ENCODE data around the gene TCF12. TPM values are rescaled to one million over a fixed set of nuclear protein-coding genes. Genes with fewer than 3 reads are reported as not detected.

The TCF12 gene
- 189 and 287 TPM in 2 replicates for total RNA-seq (2014; rRNA removed; shearing (Covaris generic); ENCODE audit: low replicate concordance)

DNA sequence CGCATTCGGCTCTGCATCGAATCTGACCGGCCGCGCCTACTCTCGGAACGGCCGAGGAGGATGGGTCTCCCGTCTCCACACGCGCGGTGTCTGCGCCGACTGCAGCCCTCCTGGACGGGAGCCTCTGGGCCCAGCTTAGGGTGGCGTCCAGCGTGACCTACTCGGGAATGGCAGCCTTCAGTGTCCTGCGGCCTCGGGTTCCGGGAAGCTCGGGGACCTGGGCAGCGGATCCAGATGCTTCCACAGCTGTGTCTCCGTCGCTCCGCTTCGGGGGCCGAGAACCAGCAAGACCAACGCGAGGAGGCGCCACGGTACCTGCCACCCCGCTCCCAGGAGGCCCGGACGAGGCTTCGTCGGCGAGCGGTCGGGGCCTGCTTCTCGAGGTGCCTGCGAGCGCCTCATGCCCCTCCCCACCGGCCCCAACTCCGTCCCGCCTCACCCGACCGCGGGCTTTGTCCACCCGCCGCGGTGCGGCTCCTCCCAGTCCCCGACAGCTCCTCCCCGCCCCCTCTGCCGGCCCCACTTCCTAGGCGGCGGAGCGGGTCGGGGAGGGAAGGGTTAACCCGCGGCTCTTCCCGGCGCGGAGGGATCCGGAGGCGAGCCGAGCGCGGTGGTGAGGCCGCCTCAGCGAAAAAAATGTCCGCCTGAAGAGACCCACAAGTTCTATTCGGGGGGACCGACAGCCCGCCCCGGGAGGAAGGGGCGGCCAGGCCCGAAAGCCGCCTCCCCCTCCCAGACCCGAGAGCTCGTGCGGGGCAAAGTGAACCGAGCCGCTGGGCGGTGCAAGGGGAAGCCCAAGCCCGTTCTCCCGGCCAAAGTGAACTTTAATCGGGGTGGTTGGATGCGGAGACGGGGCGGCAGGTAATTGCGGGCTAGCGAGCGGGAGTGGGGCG is at the start of gene TCF12:
Gene TCF12, plus strand, starts transcription at position 599 of the 893 bp plus-strand sequence. CDS start 1,270 bp downstream, outside the sequence.
- DNase-seq: peak; percentile 98
- Histone ChIP-seq H2AFZ (ENCODE audit: low read length) (peak within 1 kb of the TSS; percentile 88), H4K20me1 (ENCODE audit: insufficient read depth, low read depth, low read length) (no peaks in the 10 kb centered on the region), H3K9me2 (replicated peaks; ENCODE audit: insufficient read depth, low read length) (no peaks in the 10 kb centered on the region), H3K27me3 (ENCODE audit: low read length) (no peaks in the 10 kb centered on the region), H3K4me3 (ENCODE audit: low read length) (peak within 1 kb of the TSS; percentile 87), H3K9me3 (ENCODE audit: low read length) (no peaks in the 10 kb centered on the region), H3K27ac (ENCODE audit: low read length) (peak within 1 kb of the TSS; percentile 64), H3K9ac (ENCODE audit: low read length) (peak within 1 kb of the TSS; percentile 94), H3K4me1 (ENCODE audit: low read length) (peaks cover 37% of the 10 kb centered on the region), H3K79me2 (ENCODE audit: low read length) (peaks cover 43% of the 10 kb centered on the region), H3K36me3 (ENCODE audit: insufficient read depth, low read length) (peaks cover 13% of the 10 kb centered on the region), H3K4me2 (ENCODE audit: low read depth, low read length, poor library complexity, severe bottlenecking) (peak within 1 kb of the TSS; percentile 82)

DNA sequence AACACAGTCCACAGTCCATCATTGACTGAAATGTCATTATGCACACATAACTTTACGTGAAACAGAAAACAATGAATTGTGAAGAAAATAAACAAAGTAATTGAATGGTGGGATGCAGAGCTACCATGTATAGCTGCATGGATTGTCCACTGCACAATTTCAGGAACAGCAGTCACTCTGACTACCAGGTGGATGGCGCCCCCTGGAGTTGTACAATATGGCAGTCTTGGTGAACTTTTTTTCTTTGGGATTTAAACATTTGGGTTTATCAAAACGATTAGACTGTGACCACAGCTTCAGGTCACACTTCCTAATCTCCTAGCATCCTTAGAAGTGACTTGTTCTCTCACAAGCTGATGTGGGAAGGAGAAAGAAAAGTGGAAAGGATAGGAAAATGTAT is 48.9 kb upstream of the TCF12 start:
- no peak overlapping the region for H3K4me2 ChIP-seq (ENCODE audit: low read depth, low read length, poor library complexity, severe bottlenecking)
- H3K79me2 ChIP-seq (ENCODE audit: low read length): no peaks in the 10 kb centered on the region

DNA sequence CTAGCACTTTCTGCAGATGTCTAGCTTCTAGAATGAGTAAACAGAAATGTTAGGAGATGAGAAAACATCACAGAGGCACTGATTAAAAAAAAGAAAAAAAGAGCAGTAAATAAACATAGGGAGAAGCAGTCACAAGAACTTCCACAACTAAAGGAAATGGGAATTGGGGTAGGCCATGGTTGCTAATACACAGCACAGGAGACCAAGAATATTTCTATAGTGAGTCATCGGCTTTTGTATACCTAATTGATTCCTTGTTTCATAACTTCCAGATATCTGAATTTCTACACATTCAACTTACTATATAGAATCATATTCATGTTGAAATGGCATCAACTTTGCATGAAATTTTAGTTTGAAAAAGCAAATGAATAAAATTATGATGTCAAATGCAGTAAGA is 47.3 kb upstream of the TCF12 start:
- Histone ChIP-seq H3K9me3 (ENCODE audit: low read length) (no peaks in the 10 kb centered on the region), H3K27ac (ENCODE audit: low read length) (no peak overlapping the region), H3K4me3 (ENCODE audit: low read length) (no peak overlapping the region), H3K79me2 (ENCODE audit: low read length) (no peaks in the 10 kb centered on the region), H3K27me3 (ENCODE audit: low read length) (no peaks in the 10 kb centered on the region), H4K20me1 (ENCODE audit: insufficient read depth, low read depth, low read length) (no peaks in the 10 kb centered on the region), H3K9ac (ENCODE audit: low read length) (no peak overlapping the region), H2AFZ (ENCODE audit: low read length) (no peak overlapping the region), H3K36me3 (ENCODE audit: insufficient read depth, low read length) (no peaks in the 10 kb centered on the region), H3K4me2 (ENCODE audit: low read depth, low read length, poor library complexity, severe bottlenecking) (no peak overlapping the region), H3K4me1 (ENCODE audit: low read length) (peaks cover 32% of the 10 kb centered on the region), H3K9me2 (replicated peaks; ENCODE audit: insufficient read depth, low read length) (no peaks in the 10 kb centered on the region)
- DNase-seq: no peak

More for the DNA sequence above, 48.9 kb upstream of the TCF12 start:
- DNase-seq: peak; percentile 73
- no peaks in the 10 kb centered on the region for H3K9me2 ChIP-seq (replicated peaks; ENCODE audit: insufficient read depth, low read length)
- H3K4me3 ChIP-seq (ENCODE audit: low read length): no peak overlapping the region
- no peak overlapping the region for H2AFZ ChIP-seq (ENCODE audit: low read length)
- H3K9me3 ChIP-seq (ENCODE audit: low read length): no peaks in the 10 kb centered on the region
- no peaks in the 10 kb centered on the region for H3K36me3 ChIP-seq (ENCODE audit: insufficient read depth, low read length)
- no peaks in the 10 kb centered on the region for H4K20me1 ChIP-seq (ENCODE audit: insufficient read depth, low read depth, low read length)
- H3K4me1 ChIP-seq (ENCODE audit: low read length): peaks cover 32% of the 10 kb centered on the region
- no peaks in the 10 kb centered on the region for H3K27me3 ChIP-seq (ENCODE audit: low read length)
- no peak overlapping the region for H3K27ac ChIP-seq (ENCODE audit: low read length)
- H3K9ac ChIP-seq (ENCODE audit: low read length): no peak overlapping the region

DNA sequence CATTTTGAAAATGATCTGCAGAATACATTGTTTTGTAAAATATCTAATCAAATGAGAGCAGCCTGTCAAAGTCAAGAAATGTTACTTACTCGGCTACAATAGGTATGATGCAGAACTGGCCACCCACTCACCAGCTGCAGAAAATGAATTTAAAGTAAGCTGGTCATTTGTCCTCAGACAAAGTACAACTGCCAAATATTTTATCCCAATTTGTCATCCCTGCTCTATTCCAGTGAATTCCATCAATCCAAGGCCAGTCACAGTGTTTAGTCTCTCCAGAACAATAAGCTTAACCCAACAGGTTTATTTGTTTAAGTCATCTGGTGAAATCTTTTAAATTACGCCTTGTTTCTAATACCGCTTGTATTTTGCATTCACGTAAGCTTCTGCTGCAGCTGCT is 46.6 kb upstream of the TCF12 start:
- H3K9me3 ChIP-seq (ENCODE audit: low read length): no peaks in the 10 kb centered on the region
- H4K20me1 ChIP-seq (ENCODE audit: insufficient read depth, low read depth, low read length): no peaks in the 10 kb centered on the region
- no peak overlapping the region for H3K4me2 ChIP-seq (ENCODE audit: low read depth, low read length, poor library complexity, severe bottlenecking)
- no peaks in the 10 kb centered on the region for H3K36me3 ChIP-seq (ENCODE audit: insufficient read depth, low read length)
- H3K27ac ChIP-seq (ENCODE audit: low read length): no peak overlapping the region
- H3K27me3 ChIP-seq (ENCODE audit: low read length): no peaks in the 10 kb centered on the region
- no peak overlapping the region for H3K4me3 ChIP-seq (ENCODE audit: low read length)
- peaks cover 28% of the 10 kb centered on the region for H3K4me1 ChIP-seq (ENCODE audit: low read length)
- H2AFZ ChIP-seq (ENCODE audit: low read length): no peak overlapping the region
- H3K79me2 ChIP-seq (ENCODE audit: low read length): no peaks in the 10 kb centered on the region
- no peaks in the 10 kb centered on the region for H3K9me2 ChIP-seq (replicated peaks; ENCODE audit: insufficient read depth, low read length)
- H3K9ac ChIP-seq (ENCODE audit: low read length): no peak overlapping the region
- DNase-seq: no peak

DNA sequence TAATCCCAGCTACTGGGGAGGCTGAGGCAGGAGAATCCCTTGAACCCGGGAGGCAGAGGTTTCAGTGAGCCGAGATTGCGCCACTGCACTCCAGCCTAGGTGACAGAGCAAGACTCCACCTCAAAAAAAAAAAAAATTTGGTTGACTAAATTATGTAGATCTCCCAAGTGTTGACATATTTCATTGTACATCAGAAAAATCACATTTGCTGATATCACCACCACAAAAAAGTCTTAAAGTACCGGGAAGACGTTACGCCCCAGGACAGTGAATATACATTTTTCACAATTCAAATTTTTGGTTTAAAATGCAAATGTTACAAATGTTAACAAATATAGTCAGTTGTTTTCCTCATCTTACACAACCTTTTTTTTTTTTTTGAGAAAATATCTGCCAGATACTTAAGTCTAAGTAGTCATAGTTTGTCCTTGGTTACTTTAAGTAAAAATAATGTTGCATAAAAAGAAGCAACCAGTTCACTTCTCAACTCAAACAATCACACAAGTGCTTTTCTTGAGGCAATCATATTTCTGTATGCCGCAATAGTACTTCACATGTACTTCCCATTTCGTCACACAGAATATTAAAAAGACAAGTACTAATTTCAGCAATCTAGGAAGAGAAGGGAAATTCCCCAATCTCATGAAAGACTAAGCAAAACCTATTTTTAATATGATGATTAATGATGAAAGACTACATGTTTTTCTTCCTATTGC is 41.0 kb upstream of the TCF12 start:
- Histone ChIP-seq H2AFZ (ENCODE audit: low read length) (no peak overlapping the region), H3K9ac (ENCODE audit: low read length) (no peak overlapping the region), H3K79me2 (ENCODE audit: low read length) (no peaks in the 10 kb centered on the region), H4K20me1 (ENCODE audit: insufficient read depth, low read depth, low read length) (no peaks in the 10 kb centered on the region), H3K27ac (ENCODE audit: low read length) (no peak overlapping the region), H3K27me3 (ENCODE audit: low read length) (no peaks in the 10 kb centered on the region), H3K9me3 (ENCODE audit: low read length) (no peaks in the 10 kb centered on the region), H3K4me2 (ENCODE audit: low read depth, low read length, poor library complexity, severe bottlenecking) (no peak overlapping the region), H3K4me1 (ENCODE audit: low read length) (peaks cover 5% of the 10 kb centered on the region), H3K36me3 (ENCODE audit: insufficient read depth, low read length) (no peaks in the 10 kb centered on the region), H3K9me2 (replicated peaks; ENCODE audit: insufficient read depth, low read length) (no peaks in the 10 kb centered on the region), H3K4me3 (ENCODE audit: low read length) (no peak overlapping the region)
- DNase-seq: no peak

DNA sequence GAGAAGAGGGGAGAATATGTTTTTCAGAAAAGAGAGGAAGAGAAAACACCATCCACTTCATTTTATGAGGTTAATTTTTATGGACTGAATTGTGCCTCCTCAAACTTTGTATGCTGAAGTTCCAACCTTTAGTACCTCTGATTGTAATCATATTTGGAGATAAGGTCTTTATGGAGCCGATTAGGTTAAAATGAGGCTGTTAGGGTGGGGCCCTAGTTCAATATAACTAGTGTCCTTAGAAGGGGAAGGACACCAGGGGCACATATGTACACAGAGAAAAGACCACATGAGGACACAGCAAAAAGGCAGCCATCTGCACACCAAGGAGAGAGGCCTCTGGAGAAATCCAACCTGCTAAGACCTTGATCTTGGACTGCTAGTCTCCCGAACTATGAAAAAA is 38.9 kb upstream of the TCF12 start:
- Histone ChIP-seq H3K4me2 (ENCODE audit: low read depth, low read length, poor library complexity, severe bottlenecking) (no peak overlapping the region), H3K9me2 (replicated peaks; ENCODE audit: insufficient read depth, low read length) (no peaks in the 10 kb centered on the region), H3K27me3 (ENCODE audit: low read length) (no peaks in the 10 kb centered on the region), H3K36me3 (ENCODE audit: insufficient read depth, low read length) (no peaks in the 10 kb centered on the region), H3K27ac (ENCODE audit: low read length) (no peak overlapping the region), H3K4me3 (ENCODE audit: low read length) (no peak overlapping the region), H3K4me1 (ENCODE audit: low read length) (peaks cover 20% of the 10 kb centered on the region), H3K9ac (ENCODE audit: low read length) (no peak overlapping the region), H3K79me2 (ENCODE audit: low read length) (no peaks in the 10 kb centered on the region), H2AFZ (ENCODE audit: low read length) (no peak overlapping the region), H3K9me3 (ENCODE audit: low read length) (no peaks in the 10 kb centered on the region), H4K20me1 (ENCODE audit: insufficient read depth, low read depth, low read length) (no peaks in the 10 kb centered on the region)
- no peak for DNase-seq

DNA sequence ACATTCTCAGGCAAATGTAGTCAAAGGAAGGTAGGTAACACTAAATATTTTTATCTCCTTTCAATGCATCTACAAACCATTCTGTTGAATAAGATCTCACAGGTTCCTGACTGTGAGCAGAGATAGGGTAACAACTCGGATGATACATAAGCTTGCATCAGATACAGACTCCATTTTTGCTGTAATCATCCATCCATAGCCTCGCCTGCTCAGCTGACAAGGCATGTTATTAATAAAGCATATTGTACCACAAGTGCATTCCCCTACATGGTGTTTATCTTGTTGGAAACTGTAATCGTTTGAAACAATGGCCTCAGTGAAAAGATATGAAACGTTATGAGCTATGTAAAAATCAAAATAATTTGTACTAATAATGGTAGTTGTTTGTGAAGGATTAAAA is 35.4 kb upstream of the TCF12 start:
- H3K4me3 ChIP-seq (ENCODE audit: low read length): peak overlapping the region; percentile 19; the same call in 1 of the 2 replicates
- H2AFZ ChIP-seq (ENCODE audit: low read length): peak overlapping the region; percentile 66; the same call in 1 of the 2 replicates
- peak overlapping the region; percentile 51 for H3K4me2 ChIP-seq (ENCODE audit: low read depth, low read length, poor library complexity, severe bottlenecking)
- no peaks in the 10 kb centered on the region for H3K27me3 ChIP-seq (ENCODE audit: low read length)
- no peaks in the 10 kb centered on the region for H3K36me3 ChIP-seq (ENCODE audit: insufficient read depth, low read length)
- no peak overlapping the region for H3K27ac ChIP-seq (ENCODE audit: low read length)
- H3K79me2 ChIP-seq (ENCODE audit: low read length): no peaks in the 10 kb centered on the region
- no peaks in the 10 kb centered on the region for H3K9me2 ChIP-seq (replicated peaks; ENCODE audit: insufficient read depth, low read length)
- no peaks in the 10 kb centered on the region for H3K9me3 ChIP-seq (ENCODE audit: low read length)
- no peaks in the 10 kb centered on the region for H4K20me1 ChIP-seq (ENCODE audit: insufficient read depth, low read depth, low read length)
- H3K4me1 ChIP-seq (ENCODE audit: low read length): peaks cover 39% of the 10 kb centered on the region
- peak overlapping the region; percentile 27; the same call in 1 of the 2 replicates for H3K9ac ChIP-seq (ENCODE audit: low read length)
- no peak for DNase-seq

DNA sequence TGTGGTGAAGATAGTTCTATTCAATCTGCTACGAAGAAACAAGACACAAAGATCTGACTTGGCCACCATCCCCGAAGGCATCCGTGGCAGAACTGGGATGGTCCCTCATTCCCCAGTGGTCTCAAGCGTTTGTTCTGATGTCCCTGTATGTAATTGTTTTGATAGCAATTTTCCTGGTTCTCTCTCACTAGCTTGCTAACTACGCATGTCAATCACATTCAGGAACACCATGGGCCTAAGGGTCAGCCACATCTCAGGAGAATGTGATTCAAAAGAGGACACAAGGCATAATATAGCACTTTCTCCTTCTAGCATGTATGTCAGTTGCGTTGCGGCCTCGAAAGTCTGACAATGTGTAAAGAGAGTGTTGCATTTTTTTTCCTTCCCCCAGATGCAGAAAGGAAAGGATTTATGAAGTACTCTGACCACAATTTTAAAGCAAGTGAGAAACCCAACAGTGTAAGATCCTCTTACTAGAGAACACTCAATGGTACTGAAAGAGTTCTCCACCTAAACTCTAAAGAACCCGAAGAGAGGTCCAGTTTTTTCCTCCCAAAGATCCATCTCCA is 32.0 kb upstream of the TCF12 start:
- Histone ChIP-seq H3K79me2 (ENCODE audit: low read length) (no peaks in the 10 kb centered on the region), H3K27ac (ENCODE audit: low read length) (no peak overlapping the region), H3K9ac (ENCODE audit: low read length) (peak overlapping the region; percentile 85), H3K4me1 (ENCODE audit: low read length) (peaks cover 49% of the 10 kb centered on the region), H3K27me3 (ENCODE audit: low read length) (no peaks in the 10 kb centered on the region), H4K20me1 (ENCODE audit: insufficient read depth, low read depth, low read length) (no peaks in the 10 kb centered on the region), H3K9me2 (replicated peaks; ENCODE audit: insufficient read depth, low read length) (no peaks in the 10 kb centered on the region), H3K36me3 (ENCODE audit: insufficient read depth, low read length) (no peaks in the 10 kb centered on the region), H3K9me3 (ENCODE audit: low read length) (no peaks in the 10 kb centered on the region), H3K4me3 (ENCODE audit: low read length) (peak overlapping the region; percentile 80), H2AFZ (ENCODE audit: low read length) (peak overlapping the region; percentile 91), H3K4me2 (ENCODE audit: low read depth, low read length, poor library complexity, severe bottlenecking) (peak overlapping the region; percentile 99)
- DNase-seq: no peak
